Stomach (tissue), 4 donors: ENCODE data around the gene SLC35C1.

Source experiments
- POLR2A ChIP-seq, 4 donors: fragments of 450-650 bp; IDR thresholded peaks; one replicate each; pipeline ENCODE4 v1.6.1; 2016; ENCODE audit warnings: antibody characterized with exemption in 4 of 4, control low read depth in 2 of 4, mild to moderate bottlenecking in 1 of 4, moderate library complexity in 1 of 4
- POLR2AphosphoS5 ChIP-seq, 3 donors: sonication (generic); formaldehyde crosslinking; IDR thresholded peaks; one replicate each; pipeline ENCODE4 v1.6.1; 2016; ENCODE audit warnings: antibody characterized with exemption in 3 of 3
- TF ChIP-seq, protein P1 (sequence below), 7 experiments: fragments of 450-650 bp in 4 of 7; fragments of 200-600 bp in 3 of 7; sonication (generic) in 3 of 7; IDR thresholded peaks; one replicate each; pipeline ENCODE4 v1.5.1; 2016 to 2019; ENCODE audit warnings: antibody characterized with exemption in 7 of 7, control low read depth in 2 of 7, mild to moderate bottlenecking in 1 of 7

DNA sequence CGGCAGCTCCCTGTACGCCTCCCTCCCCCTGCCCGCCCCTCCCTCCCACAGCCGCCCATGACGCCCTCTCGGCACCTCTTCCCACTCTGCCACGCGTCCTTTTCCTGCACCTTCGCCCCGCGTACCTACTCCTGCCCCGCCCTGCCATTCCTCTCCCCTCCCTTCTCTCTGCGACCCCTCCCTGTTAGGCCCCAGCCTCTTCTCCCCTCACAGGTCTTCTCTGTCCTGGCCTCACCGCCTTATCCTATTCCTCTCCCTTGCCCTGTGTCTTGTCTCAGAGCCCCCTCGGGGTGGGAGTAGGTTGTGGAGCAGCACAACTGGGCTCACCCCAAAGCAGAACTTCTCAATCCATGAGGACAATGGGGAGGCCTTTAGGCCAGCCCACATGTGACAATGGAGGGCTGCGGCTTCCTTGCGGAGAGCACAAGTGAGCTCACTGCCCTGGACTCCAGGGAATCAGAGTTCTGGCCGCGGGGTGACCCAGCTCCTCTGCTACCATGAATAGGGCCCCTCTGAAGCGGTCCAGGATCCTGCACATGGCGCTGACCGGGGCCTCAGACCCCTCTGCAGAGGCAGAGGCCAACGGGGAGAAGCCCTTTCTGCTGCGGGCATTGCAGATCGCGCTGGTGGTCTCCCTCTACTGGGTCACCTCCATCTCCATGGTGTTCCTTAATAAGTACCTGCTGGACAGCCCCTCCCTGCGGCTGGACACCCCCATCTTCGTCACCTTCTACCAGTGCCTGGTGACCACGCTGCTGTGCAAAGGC is 539 bp downstream of the SLC35C1 start:
- TF ChIP-seq, protein P1, sequence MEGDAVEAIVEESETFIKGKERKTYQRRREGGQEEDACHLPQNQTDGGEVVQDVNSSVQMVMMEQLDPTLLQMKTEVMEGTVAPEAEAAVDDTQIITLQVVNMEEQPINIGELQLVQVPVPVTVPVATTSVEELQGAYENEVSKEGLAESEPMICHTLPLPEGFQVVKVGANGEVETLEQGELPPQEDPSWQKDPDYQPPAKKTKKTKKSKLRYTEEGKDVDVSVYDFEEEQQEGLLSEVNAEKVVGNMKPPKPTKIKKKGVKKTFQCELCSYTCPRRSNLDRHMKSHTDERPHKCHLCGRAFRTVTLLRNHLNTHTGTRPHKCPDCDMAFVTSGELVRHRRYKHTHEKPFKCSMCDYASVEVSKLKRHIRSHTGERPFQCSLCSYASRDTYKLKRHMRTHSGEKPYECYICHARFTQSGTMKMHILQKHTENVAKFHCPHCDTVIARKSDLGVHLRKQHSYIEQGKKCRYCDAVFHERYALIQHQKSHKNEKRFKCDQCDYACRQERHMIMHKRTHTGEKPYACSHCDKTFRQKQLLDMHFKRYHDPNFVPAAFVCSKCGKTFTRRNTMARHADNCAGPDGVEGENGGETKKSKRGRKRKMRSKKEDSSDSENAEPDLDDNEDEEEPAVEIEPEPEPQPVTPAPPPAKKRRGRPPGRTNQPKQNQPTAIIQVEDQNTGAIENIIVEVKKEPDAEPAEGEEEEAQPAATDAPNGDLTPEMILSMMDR (IDR thresholded peaks at IDR 0.05), result no peak
- no peak for TF ChIP-seq POLR2AphosphoS5 (IDR thresholded peaks at IDR 0.05)
- TF ChIP-seq POLR2A (IDR thresholded peaks at IDR 0.05), result no peak
